MM.1S (cell line): Measurements from ENCODE around the gene BTBD9.

Experiments
- CTCF ChIP-seq: fragments of 300-600 bp; sonication (generic); IDR thresholded peaks from 2 replicates; pipeline ENCODE4 v1.5.1; 2016; ENCODE audit warnings: antibody characterized with exemption, low read length, mixed read lengths
- EZH2 ChIP-seq: fragments of 300-600 bp; sonication (generic); optimal IDR thresholded peaks from 2 replicates; pipeline ENCODE3; 2017; ENCODE audit warnings: low read depth, mild to moderate bottlenecking, antibody characterized with exemption, low read length, mixed read lengths
- EZH2phosphoT487 ChIP-seq: fragments of 300-600 bp; sonication (generic); IDR thresholded peaks from 2 replicates; pipeline ENCODE4 v1.6.1; 2018; ENCODE audit warnings: antibody characterized with exemption, low read length

GRCh38 chr6:38279423-38279822 lies 360.3 kb downstream of the BTBD9 start:
- TF ChIP-seq CTCF: no peak
- no peak for TF ChIP-seq EZH2
- TF ChIP-seq EZH2phosphoT487: no peak
